ENCODE results near the gene CCBE1.

DNA sequence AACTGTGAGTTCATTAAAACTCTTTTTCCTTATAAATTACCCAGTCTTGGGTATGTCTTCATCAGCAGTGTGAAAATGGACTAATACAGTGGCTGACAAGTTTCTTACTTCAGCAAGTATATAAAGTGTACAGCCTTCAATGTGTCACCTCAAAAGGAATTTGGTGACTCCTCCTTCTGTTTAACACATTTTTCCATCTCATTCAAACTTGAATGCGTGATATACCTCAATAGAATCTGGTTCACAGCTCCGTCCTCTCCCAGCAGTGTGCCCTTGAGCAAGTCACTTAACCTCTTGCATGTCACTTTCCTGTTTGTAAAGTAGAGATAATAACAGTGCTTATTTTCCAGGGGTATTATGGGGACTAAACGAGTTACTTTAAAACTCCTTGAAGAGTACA is 159.6 kb downstream of the CCBE1 start:
- TF ChIP-seq, protein P1, sequence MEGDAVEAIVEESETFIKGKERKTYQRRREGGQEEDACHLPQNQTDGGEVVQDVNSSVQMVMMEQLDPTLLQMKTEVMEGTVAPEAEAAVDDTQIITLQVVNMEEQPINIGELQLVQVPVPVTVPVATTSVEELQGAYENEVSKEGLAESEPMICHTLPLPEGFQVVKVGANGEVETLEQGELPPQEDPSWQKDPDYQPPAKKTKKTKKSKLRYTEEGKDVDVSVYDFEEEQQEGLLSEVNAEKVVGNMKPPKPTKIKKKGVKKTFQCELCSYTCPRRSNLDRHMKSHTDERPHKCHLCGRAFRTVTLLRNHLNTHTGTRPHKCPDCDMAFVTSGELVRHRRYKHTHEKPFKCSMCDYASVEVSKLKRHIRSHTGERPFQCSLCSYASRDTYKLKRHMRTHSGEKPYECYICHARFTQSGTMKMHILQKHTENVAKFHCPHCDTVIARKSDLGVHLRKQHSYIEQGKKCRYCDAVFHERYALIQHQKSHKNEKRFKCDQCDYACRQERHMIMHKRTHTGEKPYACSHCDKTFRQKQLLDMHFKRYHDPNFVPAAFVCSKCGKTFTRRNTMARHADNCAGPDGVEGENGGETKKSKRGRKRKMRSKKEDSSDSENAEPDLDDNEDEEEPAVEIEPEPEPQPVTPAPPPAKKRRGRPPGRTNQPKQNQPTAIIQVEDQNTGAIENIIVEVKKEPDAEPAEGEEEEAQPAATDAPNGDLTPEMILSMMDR (conservative IDR thresholded peaks at IDR 0.05 in 1 of 2, IDR thresholded peaks at IDR 0.05 in 1 of 2; ENCODE audit: low read depth in 1 of 2, low read length in 2 of 2), result no peak
- no peak for TF ChIP-seq EZH2 (IDR thresholded peaks at IDR 0.05; ENCODE audit: low read length, missing control alignments)
